Breast epithelium (tissue), 3 donors: ENCODE data around the gene KLF12.

Experiments used
- CTCF ChIP-seq, 3 donors: fragments of 450-650 bp; IDR thresholded peaks; one replicate each; pipeline ENCODE4 v1.5.1; 2016 to 2017; ENCODE audit warnings: antibody characterized with exemption in 3 of 3, mild to moderate bottlenecking in 3 of 3, moderate library complexity in 3 of 3
- POLR2A ChIP-seq: fragments of 450-650 bp; IDR thresholded peaks from one replicate; pipeline ENCODE4 v1.6.1; 2016; ENCODE audit warnings: antibody characterized with exemption, mild to moderate bottlenecking, moderate library complexity

DNA sequence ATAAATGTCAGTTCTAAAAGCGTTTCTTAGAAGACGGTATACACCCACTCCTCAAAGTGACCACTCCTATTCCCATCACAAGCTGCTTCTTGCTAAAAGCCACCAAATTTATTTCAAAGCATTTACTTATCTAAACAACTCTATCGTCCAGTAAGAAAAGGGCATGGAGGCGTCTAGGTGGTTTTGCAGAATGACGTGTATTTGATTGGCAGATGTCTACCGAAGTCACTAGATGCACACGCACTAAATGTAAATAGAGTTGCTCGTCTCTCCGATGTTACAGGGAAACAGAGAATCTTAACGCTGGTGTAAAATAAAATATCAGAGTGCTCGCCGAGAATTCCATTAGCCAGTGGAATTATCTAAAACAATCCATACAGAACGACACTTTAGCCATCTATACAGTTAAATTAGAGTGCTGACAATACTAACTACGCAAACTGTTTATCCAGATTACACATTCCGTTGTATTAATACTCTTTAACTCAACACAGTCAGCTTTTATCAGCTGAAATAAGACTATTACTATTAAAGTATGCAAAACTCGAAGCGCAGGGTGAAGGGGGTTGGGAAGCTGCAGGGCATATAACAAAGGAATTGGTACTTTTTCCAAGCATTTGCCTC is 1.9 kb downstream of the KLF12 start:
- TF ChIP-seq POLR2A: no peak
- TF ChIP-seq CTCF (IDR thresholded peaks at IDR 0.05): no peak
